SK-N-SH (cell line): ENCODE measurements around the gene AQP4. TPM values are rescaled to one million over a fixed set of nuclear protein-coding genes. Genes with fewer than 3 reads are reported as not detected.

Experiments used
- CTCF ChIA-PET: fragments of 300-600, 350-600 bp; formaldehyde crosslinking; extraction: SDS; loops from one replicate; lab custom pipeline; 2021; lab: Yijun Ruan, JAX
- POLR2A ChIA-PET: fragments of 350-600 bp; sonication (Branson Sonifier 250); formaldehyde crosslinking; extraction: SDS; loops from one replicate; lab custom pipeline; 2020; ENCODE audit warnings: antibody characterized with exemption, inconsistent platforms; lab: Yijun Ruan, JAX
- DNase-seq: peaks from one replicate; pipeline ENCODE4 v3.0.0; 2012
- H2AFZ ChIP-seq: fragments of 200-600 bp; sonication (generic); 2 replicates; pipeline ENCODE4 v1.8.1; 2016; ENCODE audit warnings: antibody characterized with exemption, mild to moderate bottlenecking, low read depth
- H3F3A ChIP-seq: fragments of 200-600 bp; sonication (generic); replicated peaks from 2 replicates; pipeline ENCODE3; 2016; ENCODE audit warnings: antibody characterized with exemption, mild to moderate bottlenecking; ENCODE audit not compliant: insufficient read depth
- H3K27ac ChIP-seq, 2 experiments: fragments of 200-500 bp in 1 of 2; fragments of 200-600 bp in 1 of 2; sonication (Bioruptor generic) in 1 of 2; sonication (generic), shearing (Covaris generic) in 1 of 2; 2 replicates each; pipeline versions ENCODE4 v1.5.1 to v1.6.1; 2014 to 2016; ENCODE audit warnings: low read depth in 2 of 2, inconsistent platforms in 1 of 2, low read length in 1 of 2, mild to moderate bottlenecking in 1 of 2, mixed read lengths in 1 of 2
- H3K27me3 ChIP-seq: fragments of 200-600 bp; sonication (generic), shearing (Covaris generic); 2 replicates; pipeline ENCODE4 v1.6.1; 2016; ENCODE audit warnings: mixed run types; ENCODE audit not compliant: insufficient read depth
- H3K36me3 ChIP-seq, 2 experiments: fragments of 200-500 bp in 1 of 2; fragments of 200-600 bp in 1 of 2; sonication (Bioruptor generic) in 1 of 2; sonication (generic) in 1 of 2; replicated peaks in 1 of 2; 2 replicates each; pipeline versions ENCODE3 to v1.5.1; 2014 to 2016; ENCODE audit warnings: low read length in 1 of 2, mild to moderate bottlenecking in 1 of 2; ENCODE audit not compliant: insufficient read depth in 2 of 2, control insufficient read depth in 1 of 2
- H3K4me1 ChIP-seq, 2 experiments: fragments of 200-500 bp in 1 of 2; fragments of 200-600 bp in 1 of 2; sonication (Bioruptor generic) in 1 of 2; sonication (generic), shearing (Covaris generic) in 1 of 2; 2 replicates each; pipeline versions ENCODE4 v1.5.1 to v1.6.1; 2014 to 2016; ENCODE audit warnings: low read depth in 1 of 2, low read length in 1 of 2, mixed run types in 1 of 2; ENCODE audit not compliant: insufficient read depth in 2 of 2, control insufficient read depth in 1 of 2
- H3K4me2 ChIP-seq: fragments of 200-600 bp; sonication (generic), shearing (Covaris generic); 2 replicates; pipeline ENCODE4 v1.6.1; 2017; ENCODE audit warnings: mixed run types
- H3K4me3 ChIP-seq, 2 experiments: fragments of 200-500 bp in 1 of 2; fragments of 200-600 bp in 1 of 2; sonication (Bioruptor generic) in 1 of 2; sonication (generic), shearing (Covaris generic) in 1 of 2; 2 replicates each; pipeline versions ENCODE4 v1.5.1 to v1.8.1; 2014 to 2016; ENCODE audit warnings: low read depth in 2 of 2, inconsistent platforms in 1 of 2, low read length in 1 of 2, mild to moderate bottlenecking in 1 of 2, mixed read lengths in 1 of 2, moderate library complexity in 1 of 2
- H3K79me2 ChIP-seq: fragments of 200-600 bp; sonication (generic); 2 replicates; pipeline ENCODE4 v1.8.1; 2017; ENCODE audit warnings: mild to moderate bottlenecking; ENCODE audit not compliant: insufficient read depth
- H3K9ac ChIP-seq: fragments of 200-600 bp; sonication (generic); 2 replicates; pipeline ENCODE4 v1.6.1; 2017; ENCODE audit warnings: mixed run types
- H3K9me2 ChIP-seq: fragments of 200-600 bp; sonication (generic); 2 replicates; pipeline ENCODE4 v1.6.1; 2017; ENCODE audit warnings: mixed run types
- H3K9me3 ChIP-seq: fragments of 200-600 bp; sonication (generic); 2 replicates; pipeline ENCODE4 v1.6.1; 2017; ENCODE audit warnings: mixed run types, mild to moderate bottlenecking, moderate library complexity
- H4K20me1 ChIP-seq: fragments of 200-600 bp; sonication (generic); 2 replicates; pipeline ENCODE4 v1.6.1; 2017; ENCODE audit warnings: mild to moderate bottlenecking, mixed run types; ENCODE audit not compliant: insufficient read depth
- CHD2 ChIP-seq: fragments of 150-350 bp; IDR thresholded peaks from 2 replicates; pipeline ENCODE4 v1.6.1; 2018; ENCODE audit warnings: low read length; ENCODE audit not compliant: partially characterized antibody
- CTCF ChIP-seq: fragments of 200-600 bp; sonication (generic); IDR thresholded peaks from 2 replicates; pipeline ENCODE4 v1.6.1; 2017; ENCODE audit warnings: antibody characterized with exemption, mild to moderate bottlenecking, moderate library complexity
- EP300 ChIP-seq, 2 experiments: IDR thresholded peaks; 2 replicates each; pipeline versions ENCODE4 v1.4.0 to v1.6.1; 2012; ENCODE audit warnings: borderline replicate concordance in 1 of 2, low read depth in 1 of 2, low read length in 1 of 2
- FOSL2 ChIP-seq: IDR thresholded peaks from 2 replicates; pipeline ENCODE4 v1.4.0; 2012; ENCODE audit warnings: low read depth, mild to moderate bottlenecking, moderate library complexity, borderline replicate concordance
- GATA2 ChIP-seq: sonication (generic); formaldehyde crosslinking; IDR thresholded peaks from 2 replicates; pipeline ENCODE4 v1.5.0; 2020; ENCODE audit warnings: mild to moderate bottlenecking, missing genetic modification reagents
- JUND ChIP-seq: IDR thresholded peaks from 2 replicates; pipeline ENCODE4 v1.4.0; 2012
- MEF2A ChIP-seq: IDR thresholded peaks from 2 replicates; pipeline ENCODE4 v1.4.0; 2012; ENCODE audit warnings: low read depth, borderline replicate concordance
- RFX5 ChIP-seq: IDR thresholded peaks from 2 replicates; pipeline ENCODE4 v1.6.1; 2012; ENCODE audit warnings: mild to moderate bottlenecking, improper control_type of control experiment, low read length
- SMC3 ChIP-seq: IDR thresholded peaks from 2 replicates; pipeline ENCODE4 v1.6.1; 2012; ENCODE audit warnings: low read depth, low read length, improper control_type of control experiment
- TCF12 ChIP-seq: IDR thresholded peaks from 2 replicates; pipeline ENCODE4 v1.4.0; 2012
- TEAD4 ChIP-seq: IDR thresholded peaks from 2 replicates; pipeline ENCODE4 v1.4.0; 2012; ENCODE audit warnings: mild to moderate bottlenecking, borderline replicate concordance; ENCODE audit not compliant: insufficient read depth
- USF2 ChIP-seq: fragments of 150-350 bp; IDR thresholded peaks from 2 replicates; pipeline ENCODE4 v1.6.1; 2017; ENCODE audit warnings: antibody characterized with exemption, low read length, low read depth, borderline replicate concordance
- YY1 ChIP-seq: IDR thresholded peaks from 2 replicates; pipeline ENCODE4 v1.4.0; 2012; ENCODE audit warnings: low read depth, mild to moderate bottlenecking
- ZBTB33 ChIP-seq: IDR thresholded peaks from 2 replicates; pipeline ENCODE4 v1.4.0; 2012; ENCODE audit warnings: low read depth, borderline replicate concordance
- WGBS: methylation state at CpG from one replicate; pipeline ENCODE4 v1.1.6; 2017; ENCODE audit warnings: low lambda C conversion rate; 5-methylcytosine and 5-hydroxymethylcytosine counted together
- polyA plus RNA-seq, 3 experiments: library from polyadenylated mRNA; depleted of rRNA; stranded (reverse); fragments of >200 nt; gene quantifications; 2 replicates each; pipeline ENCODE4 v1.2.3, GENCODE V29; 2012
- TF ChIP-seq, protein P1 (sequence below): IDR thresholded peaks from 2 replicates; pipeline ENCODE4; 2012

Gene AQP4
- polyA plus RNA-seq, 1 of the 3 experiments (the other 2 are of a cell fraction): not detected

DNA sequence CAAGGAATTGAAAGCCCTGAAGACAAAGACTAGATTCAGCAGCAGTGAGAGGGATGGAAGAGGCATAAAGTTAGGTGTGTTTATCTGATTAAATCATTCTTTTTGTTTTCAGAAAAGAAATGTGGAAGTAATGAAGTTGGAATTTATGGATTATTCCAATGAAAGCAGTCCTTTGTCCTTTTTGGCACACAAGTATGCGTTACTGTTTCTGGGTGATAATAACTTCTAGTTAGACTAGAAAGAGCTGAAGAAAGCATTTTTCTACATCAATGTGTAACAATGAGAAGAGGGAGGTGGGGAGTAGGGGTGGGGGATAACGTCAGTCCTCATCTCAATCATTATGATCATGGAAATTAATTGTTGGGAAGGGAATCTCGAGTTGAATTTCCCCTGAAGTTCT lies 53.0 kb downstream of the AQP4 start:
- Histone ChIP-seq H3K79me2 (no peaks in the 10 kb centered on the region), H3K4me1 (no peaks in the 10 kb centered on the region), H3K9ac (no peak overlapping the region), H3F3A (no peaks in the 10 kb centered on the region), H3K27me3 (no peaks in the 10 kb centered on the region), H3K27ac (no peak overlapping the region), H3K9me2 (no peaks in the 10 kb centered on the region), H2AFZ (no peak overlapping the region), H4K20me1 (no peaks in the 10 kb centered on the region), H3K4me3 (no peak overlapping the region), H3K9me3 (no peaks in the 10 kb centered on the region), H3K4me2 (no peak overlapping the region), H3K36me3 (no peaks in the 10 kb centered on the region)
- CTCF ChIA-PET: interaction anchor here (0.6 to 3.2 kb wide), 14 partner anchors 8 to 792 kb away, joined by 3 to 23 read pairs (median 4); partner anchors contain the start of gene CHST9
- 45% methylated on average over 3 of the region's 3 CpGs for WGBS
- DNase-seq: no peak
- POLR2A ChIA-PET: no interaction called here
- TF ChIP-seq CHD2 (no peak), FOSL2 (no peak)

GRCh38 chr18:26809346-26809745 lies 56.2 kb downstream of the AQP4 start:
- H3K9me3 ChIP-seq: no peaks in the 10 kb centered on the region
- no peak for DNase-seq
- H3K27me3 ChIP-seq: no peaks in the 10 kb centered on the region
- no peak overlapping the region for H2AFZ ChIP-seq
- H4K20me1 ChIP-seq: no peaks in the 10 kb centered on the region
- H3K9me2 ChIP-seq: no peaks in the 10 kb centered on the region
- TF ChIP-seq JUND (no peak), MEF2A (no peak)
- H3K4me3 ChIP-seq: no peak overlapping the region
- 36% methylated on average over 5 of the region's 5 CpGs for WGBS
- H3K9ac ChIP-seq: no peak overlapping the region
- no peaks in the 10 kb centered on the region for H3K36me3 ChIP-seq
- H3K4me2 ChIP-seq: no peak overlapping the region
- H3F3A ChIP-seq: no peaks in the 10 kb centered on the region
- no peak overlapping the region for H3K27ac ChIP-seq
- POLR2A ChIA-PET: interaction anchor here (0.6 kb wide), 1 partner anchor 136 kb away, joined by 3 read pairs; no protein-coding TSS in a partner anchor
- CTCF ChIA-PET: interaction anchor here (1.0 to 1.3 kb wide), 2 partner anchors 12 to 197 kb away, joined by 3 read pairs; no protein-coding TSS in a partner anchor
- no peaks in the 10 kb centered on the region for H3K79me2 ChIP-seq
- no peaks in the 10 kb centered on the region; a peak in 1 of 4 replicates for H3K4me1 ChIP-seq

DNA sequence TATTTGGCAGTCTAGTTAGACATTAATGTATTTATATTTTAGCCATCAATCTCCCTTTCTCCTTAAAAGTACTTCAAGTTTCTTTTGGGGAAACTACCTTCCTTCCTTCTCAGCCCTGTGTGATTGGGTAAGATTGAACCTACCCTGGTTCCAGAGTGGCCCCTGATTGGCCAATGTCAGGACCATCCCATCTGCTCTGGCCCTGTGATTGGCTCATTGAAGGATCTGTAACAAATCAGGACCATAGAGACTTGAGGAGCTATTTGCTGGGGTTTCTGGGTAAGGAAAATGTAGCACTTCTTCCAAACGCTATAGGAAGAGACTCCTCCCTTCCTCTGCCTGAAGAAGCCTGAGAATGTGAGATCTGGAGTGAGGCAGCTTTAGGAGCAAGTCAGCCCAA lies 59.3 kb downstream of the AQP4 start:
- Histone ChIP-seq H3F3A (no peaks in the 10 kb centered on the region), H3K9me2 (no peaks in the 10 kb centered on the region), H3K79me2 (no peaks in the 10 kb centered on the region), H2AFZ (no peak overlapping the region), H3K4me3 (no peak overlapping the region), H3K4me2 (no peak overlapping the region), H3K27ac (no peak overlapping the region), H3K27me3 (no peaks in the 10 kb centered on the region), H3K4me1 (peaks cover 0 to 6% of the 10 kb centered on the region in 2 experiments; a peak in 2 of 4 replicates), H4K20me1 (no peaks in the 10 kb centered on the region), H3K9me3 (no peaks in the 10 kb centered on the region), H3K36me3 (no peaks in the 10 kb centered on the region), H3K9ac (no peak overlapping the region)
- ChIA-PET CTCF (interaction anchor here (0.7 to 1.0 kb wide), 3 partner anchors 76 to 1357 kb away, joined by 3 read pairs; no protein-coding TSS in a partner anchor), POLR2A (no interaction called here)
- WGBS: 41% methylated on average over 1 of the region's 1 CpG
- DNase-seq: no peak
- TF ChIP-seq TEAD4 (no peak), CTCF (no peak), ZBTB33 (no peak), EP300 (IDR thresholded peaks at IDR 0.05; ENCODE audit: borderline replicate concordance in 1 of 2, low read depth in 1 of 2, low read length in 1 of 2) (no peak), GATA2 (no peak), RFX5 (no peak), USF2 (no peak), JUND (no peak), TCF12 (no peak), SMC3 (no peak), YY1 (no peak)
- TF ChIP-seq, protein P1, sequence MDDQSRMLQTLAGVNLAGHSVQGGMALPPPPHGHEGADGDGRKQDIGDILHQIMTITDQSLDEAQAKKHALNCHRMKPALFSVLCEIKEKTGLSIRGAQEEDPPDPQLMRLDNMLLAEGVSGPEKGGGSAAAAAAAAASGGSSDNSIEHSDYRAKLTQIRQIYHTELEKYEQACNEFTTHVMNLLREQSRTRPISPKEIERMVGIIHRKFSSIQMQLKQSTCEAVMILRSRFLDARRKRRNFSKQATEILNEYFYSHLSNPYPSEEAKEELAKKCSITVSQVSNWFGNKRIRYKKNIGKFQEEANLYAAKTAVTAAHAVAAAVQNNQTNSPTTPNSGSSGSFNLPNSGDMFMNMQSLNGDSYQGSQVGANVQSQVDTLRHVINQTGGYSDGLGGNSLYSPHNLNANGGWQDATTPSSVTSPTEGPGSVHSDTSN: no peak
